ENCODE data around the gene IHH.

GRCh38 chr2:219087361-219087760 lies 26.6 kb upstream of the IHH start:
- TF ChIP-seq MYC (IDR thresholded peaks at IDR 0.05; ENCODE audit: low read depth, low read length) (no peak), CTCF (IDR thresholded peaks at IDR 0.05; ENCODE audit: extremely low read depth in 1 of 2, insufficient read depth in 1 of 2, low read depth in 1 of 2, low read length in 2 of 2) (no peak), POLR2A (IDR thresholded peaks at IDR 0.05; ENCODE audit: low read depth, low read length) (no peak), POLR2AphosphoS5 (IDR thresholded peaks at IDR 0.05; ENCODE audit: insufficient read depth, low read depth, low read length) (no peak), EZH2 (IDR thresholded peaks at IDR 0.05; ENCODE audit: borderline replicate concordance, low read depth, low read length, severe bottlenecking) (no peak), MAX (IDR thresholded peaks at IDR 0.05; ENCODE audit: insufficient read depth, insufficient read length) (no peak), JUN (IDR thresholded peaks at IDR 0.05; ENCODE audit: borderline replicate concordance, insufficient read depth, insufficient read length, low read depth) (no peak)

Data from endothelial cell of umbilical vein (primary cell).